Astrocyte of the cerebellum (primary cell): ENCODE results near the gene USP11.

Experiments
- DNase-seq: peaks from one replicate; pipeline ENCODE4 v3.0.0-alpha.2; 2011; ENCODE audit warnings: low read depth
- H3K4me3 ChIP-seq: 2 replicates; pipeline ENCODE4 v1.5.1; 2011; ENCODE audit warnings: mild to moderate bottlenecking, low read depth, low read length, moderate library complexity
- CTCF ChIP-seq: IDR thresholded peaks from 2 replicates; pipeline ENCODE4 v1.5.1; 2012; ENCODE audit warnings: low read length, low read depth, moderate library complexity, mild to moderate bottlenecking; ENCODE audit errors: missing control alignments
- in situ Hi-C: cut with HindIII; loops from 2 replicates; pipeline ENCODE4 v1.10.0; 2017; ENCODE audit warnings: low sequenced_read_pairs

USP11 gene

GRCh38 chrX:47227334-47227583, 5.5 kb upstream of the USP11 start:
- in situ Hi-C loops, result no loop called here
- H3K4me3 ChIP-seq, result no peak overlapping the region
- DNase-seq, result no peak
- no peak for TF ChIP-seq CTCF

- in situ Hi-C loops, result no loop called here
- DNase-seq, result no peak
- H3K4me3 ChIP-seq, result no peak overlapping the region
- no peak for TF ChIP-seq CTCF
These were observed 4.1 kb upstream of the USP11 start for GRCh38 chrX:47228550-47229270.

- no peak for TF ChIP-seq CTCF
- in situ Hi-C loops, result no loop called here
- DNase-seq, result no peak
- H3K4me3 ChIP-seq, result no peak overlapping the region
These were observed 3.4 kb upstream of the USP11 start for GRCh38 chrX:47229427-47229826.

- TF ChIP-seq CTCF, result no peak
- H3K4me3 ChIP-seq, result no peak overlapping the region
- in situ Hi-C loops, result no loop called here
- no peak for DNase-seq
These were observed 2.5 kb upstream of the USP11 start for GRCh38 chrX:47230136-47230868.

GRCh38 chrX:47231167-47231566, 1.6 kb upstream of the USP11 start:
- in situ Hi-C loops, result no loop called here
- DNase-seq, result no peak
- no peak for TF ChIP-seq CTCF
- H3K4me3 ChIP-seq, result no peak overlapping the region

- in situ Hi-C loops, result no loop called here
- peak overlapping the region; percentile 61 for H3K4me3 ChIP-seq
- DNase-seq, result no peak
- no peak for TF ChIP-seq CTCF
These were observed 509 bp upstream of the USP11 start for GRCh38 chrX:47232197-47232802.
